Hematopoietic multipotent progenitor cell treated with erythropoietin and hydrocortisone succinate and interleukin-3 and kit ligand, for 4 days (in vitro differentiated cells): Measurements from ENCODE around the gene CMTM7.
"Not testable (repeated sequence)": the region's sequence is repeated elsewhere in the genome, so short reads cannot be mapped to it uniquely, and the experiment has no call there.

Experiments
- DNase-seq: peaks from one replicate; pipeline ENCODE4 v3.0.0-alpha.2; 2015

Gene CMTM7

DNA sequence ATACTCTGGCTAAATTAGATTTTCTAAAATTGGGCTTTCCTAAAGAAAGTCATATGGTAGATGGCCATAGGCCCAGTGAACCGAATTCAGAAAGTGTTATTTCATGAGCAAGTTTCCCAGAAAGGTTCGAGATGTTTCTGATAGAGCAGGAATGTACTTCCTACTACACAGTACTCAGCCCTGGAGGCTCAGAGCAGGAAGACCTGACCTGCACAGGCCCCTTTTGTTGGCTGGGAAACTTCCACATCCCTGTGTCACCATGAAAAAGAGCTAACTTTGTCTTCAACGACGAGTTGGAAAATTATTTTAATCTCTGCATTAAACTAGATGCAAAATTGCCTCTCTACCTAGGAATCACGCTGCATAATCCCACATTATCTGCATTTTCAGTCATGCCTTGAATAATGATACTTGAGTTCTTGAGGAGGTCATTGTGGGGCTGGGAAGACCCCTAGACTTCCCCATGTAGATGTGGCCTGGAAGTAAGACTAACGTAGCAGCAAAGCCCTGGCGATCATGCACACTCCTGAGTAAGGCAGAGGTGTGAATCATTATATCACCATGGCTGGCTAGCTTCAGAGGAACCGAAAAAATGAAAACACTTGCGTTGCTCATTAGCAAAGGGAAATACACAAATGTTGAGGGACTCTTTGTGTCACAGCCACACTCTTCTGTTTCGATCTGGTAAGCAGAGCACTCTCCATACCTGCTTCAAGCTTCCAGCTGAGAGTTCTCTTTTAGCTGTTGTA lies 47.1 kb downstream of the CMTM7 start:
- no peak for DNase-seq

GRCh38 chr3:32439421-32439820 lies 47.8 kb downstream of the CMTM7 start:
- not testable (repeated sequence) for DNase-seq

DNA sequence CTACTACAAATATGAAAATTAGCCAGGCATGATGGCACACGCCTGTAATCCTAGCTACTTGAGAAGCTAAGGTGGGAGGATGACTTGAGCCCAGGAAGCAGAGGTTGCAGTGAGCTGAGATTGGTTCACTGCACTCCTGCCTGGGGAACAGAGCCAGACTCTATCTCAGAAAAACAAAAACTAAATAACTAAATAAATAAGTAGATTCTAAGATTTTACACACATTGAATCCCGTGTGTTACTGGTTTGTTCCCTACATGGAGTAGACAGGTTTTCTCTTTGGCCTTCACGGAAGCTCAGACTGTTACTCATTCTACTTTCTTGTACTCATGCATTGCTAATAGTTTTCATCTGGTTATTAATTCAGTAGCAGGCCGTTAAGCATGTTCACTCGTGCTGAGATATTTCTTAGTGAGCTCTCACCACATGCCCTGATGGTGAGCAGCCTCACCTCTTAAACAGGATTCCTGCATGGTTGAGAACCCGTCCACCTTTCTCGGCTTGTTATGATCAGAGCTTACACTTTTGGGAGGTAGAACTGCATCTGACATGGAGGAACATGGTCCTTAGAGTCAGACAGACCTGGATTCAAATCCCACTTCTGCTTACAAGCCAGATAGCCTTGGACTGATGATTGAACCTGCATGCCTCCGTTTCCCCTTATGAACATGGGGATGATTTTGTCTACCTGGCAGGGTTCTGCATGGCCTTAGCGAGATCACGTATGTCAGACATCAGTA lies 49.1 kb downstream of the CMTM7 start:
- DNase-seq: no peak

DNA sequence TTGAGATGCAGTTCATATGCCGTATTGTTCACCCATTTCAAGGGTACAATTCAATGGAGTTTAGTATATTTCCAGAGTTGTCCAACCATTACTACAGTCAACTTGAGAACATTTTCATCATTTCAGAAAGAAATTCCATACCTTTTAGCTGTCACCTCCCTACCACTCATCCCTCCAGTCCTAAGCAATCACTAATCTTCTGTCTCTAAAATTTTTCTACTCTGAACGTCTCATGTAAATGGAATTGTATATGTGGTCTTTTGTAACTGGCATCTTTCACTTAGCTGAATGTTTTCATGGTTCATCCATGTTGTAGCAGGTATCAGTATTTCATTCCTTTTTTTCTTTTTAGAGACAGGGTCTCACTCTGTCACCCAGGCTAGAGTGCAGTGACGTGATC lies 51.1 kb downstream of the CMTM7 start:
- no peak for DNase-seq

- DNase-seq: no peak
Observed at GRCh38 chr3:32443478-32443877, 51.8 kb downstream of the CMTM7 start.

DNA sequence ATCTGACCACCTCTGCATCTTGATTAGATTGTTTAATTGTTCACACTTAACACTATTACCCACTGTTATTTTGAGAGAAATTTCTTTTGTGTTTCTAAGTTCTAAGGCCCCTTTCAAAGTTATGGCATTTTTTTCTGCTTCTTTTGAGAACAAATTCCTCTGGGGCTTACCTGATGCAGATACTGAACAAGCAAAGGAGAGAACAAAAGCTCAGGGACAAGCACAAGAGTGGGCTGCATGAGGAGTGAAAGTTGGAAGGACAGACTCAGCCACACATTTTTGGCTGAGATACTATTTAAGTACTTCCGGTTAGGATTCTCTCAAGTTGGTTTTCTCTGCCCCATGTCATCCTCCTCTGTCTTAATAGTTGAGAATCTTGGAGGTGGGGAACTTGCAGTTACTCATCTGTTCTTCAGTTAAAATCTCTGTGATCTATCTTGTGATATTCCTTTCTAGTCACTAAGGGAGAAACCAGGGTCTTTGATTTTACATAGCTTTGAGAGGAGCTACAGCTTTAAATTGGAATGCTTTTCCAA lies 56.3 kb downstream of the CMTM7 start:
- no peak for DNase-seq

- no peak for DNase-seq
Observed at GRCh38 chr3:32448686-32449474, 57.2 kb downstream of the CMTM7 start.

- no peak for DNase-seq
Observed at GRCh38 chr3:32449691-32450090, 58.0 kb downstream of the CMTM7 start.

GRCh38 chr3:32450426-32450825 lies 58.8 kb downstream of the CMTM7 start:
- DNase-seq: no peak

DNA sequence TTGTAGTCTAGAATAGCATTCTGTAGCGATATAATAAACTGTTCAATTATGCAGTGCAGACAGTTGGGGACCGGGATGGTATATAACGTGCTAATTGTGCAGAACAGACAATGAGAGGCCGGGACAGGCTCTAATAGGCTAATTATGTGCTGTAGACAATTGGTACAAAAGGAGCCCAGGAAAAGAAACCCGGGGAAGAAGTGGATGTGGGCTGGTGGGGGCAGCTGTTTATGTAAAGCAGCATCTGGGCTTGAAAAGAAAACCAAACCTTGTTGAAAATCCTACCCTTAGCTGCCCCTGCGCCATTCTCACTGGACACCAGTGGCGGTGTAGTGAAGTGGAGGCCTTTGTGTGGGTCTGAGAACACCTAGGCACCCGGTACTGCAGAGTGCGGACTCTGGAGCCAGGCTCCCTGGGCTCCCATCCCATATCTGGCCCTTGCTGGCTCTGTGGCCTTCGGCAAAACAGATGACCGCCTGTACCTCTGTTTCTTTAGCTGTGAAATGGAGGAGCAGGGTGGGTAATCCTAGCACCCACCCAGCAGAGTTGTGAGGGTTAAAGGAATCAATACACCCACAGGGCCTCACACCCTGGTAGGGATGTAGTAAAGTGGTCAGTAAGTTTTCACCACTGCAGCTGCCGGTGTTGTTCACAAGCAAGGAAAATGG lies 59.5 kb downstream of the CMTM7 start:
- no peak for DNase-seq

- DNase-seq: no peak
Observed at GRCh38 chr3:32452009-32452408, 60.4 kb downstream of the CMTM7 start.

GRCh38 chr3:32453346-32453745 lies 61.7 kb downstream of the CMTM7 start:
- no peak for DNase-seq

GRCh38 chr3:32454111-32454510 lies 62.5 kb downstream of the CMTM7 start:
- no peak for DNase-seq

GRCh38 chr3:32454731-32455608 lies 63.3 kb downstream of the CMTM7 start:
- DNase-seq: no peak

DNA sequence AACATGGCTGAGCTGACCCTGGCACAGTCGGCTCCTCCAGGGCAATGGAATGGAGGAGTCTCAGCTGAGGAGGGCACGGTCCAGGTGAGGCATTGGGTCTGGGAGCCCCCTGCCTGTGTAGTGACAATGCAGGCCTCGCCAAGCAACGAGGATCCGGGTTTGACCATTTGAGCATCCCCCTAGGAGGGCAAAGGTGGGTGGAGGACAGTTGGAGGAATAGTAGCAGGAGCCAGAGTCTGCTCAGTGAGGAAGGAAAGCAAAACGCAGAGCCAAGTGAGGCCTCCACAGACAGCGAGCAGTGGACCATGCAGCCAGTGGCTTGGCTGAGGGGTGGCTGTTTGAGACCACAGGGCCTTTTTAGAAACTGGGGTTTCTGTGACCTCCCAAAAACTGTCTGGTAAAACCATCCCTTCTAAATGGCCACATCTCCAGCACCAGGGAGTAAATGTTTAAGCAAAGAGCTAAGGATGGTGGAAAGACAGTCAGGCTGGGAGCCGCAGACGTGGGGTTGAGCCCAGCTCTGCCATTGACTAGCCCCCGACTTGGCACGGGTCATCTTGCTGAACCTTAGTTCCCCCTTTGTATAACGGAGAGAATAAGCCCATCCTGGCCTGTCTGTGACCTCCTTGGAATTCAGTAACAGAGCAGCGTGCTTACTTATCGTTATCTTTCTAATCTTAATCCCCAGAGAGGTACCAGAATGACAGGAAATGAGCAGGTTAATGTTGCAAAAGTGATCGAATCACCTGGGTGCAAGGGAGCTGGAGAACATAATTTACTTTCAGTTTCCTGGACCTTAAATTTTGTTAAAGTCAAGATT lies 64.2 kb downstream of the CMTM7 start:
- DNase-seq: no peak

- no peak for DNase-seq
Observed at GRCh38 chr3:32456429-32457130, 64.9 kb downstream of the CMTM7 start.

DNA sequence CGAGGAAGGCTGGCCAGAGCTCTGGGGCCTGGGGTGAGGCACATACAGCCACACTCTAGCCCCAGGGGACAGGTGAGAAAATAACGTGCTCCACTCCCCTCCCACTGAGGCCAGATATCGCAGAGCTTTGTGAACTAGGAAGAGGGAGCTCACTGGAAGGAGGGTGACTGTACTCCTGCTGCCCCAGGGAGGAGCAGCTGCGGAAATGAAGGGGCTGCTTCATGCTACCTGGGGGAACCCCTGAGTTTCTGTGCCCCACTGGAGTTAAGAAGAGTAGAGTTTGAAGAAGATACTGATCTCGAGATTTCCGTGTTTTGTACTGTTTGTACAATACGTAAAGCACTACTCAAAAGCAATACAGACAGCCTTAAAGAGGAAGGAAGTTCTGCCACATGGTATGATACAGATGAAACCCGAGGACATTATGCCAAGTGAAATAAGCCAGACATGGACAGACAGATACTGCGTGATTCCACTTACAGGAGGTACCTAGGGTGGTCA lies 66.4 kb downstream of the CMTM7 start:
- peak; percentile 82 for DNase-seq

- no peak for DNase-seq
Observed at GRCh38 chr3:32459450-32459849, 67.8 kb downstream of the CMTM7 start.

DNA sequence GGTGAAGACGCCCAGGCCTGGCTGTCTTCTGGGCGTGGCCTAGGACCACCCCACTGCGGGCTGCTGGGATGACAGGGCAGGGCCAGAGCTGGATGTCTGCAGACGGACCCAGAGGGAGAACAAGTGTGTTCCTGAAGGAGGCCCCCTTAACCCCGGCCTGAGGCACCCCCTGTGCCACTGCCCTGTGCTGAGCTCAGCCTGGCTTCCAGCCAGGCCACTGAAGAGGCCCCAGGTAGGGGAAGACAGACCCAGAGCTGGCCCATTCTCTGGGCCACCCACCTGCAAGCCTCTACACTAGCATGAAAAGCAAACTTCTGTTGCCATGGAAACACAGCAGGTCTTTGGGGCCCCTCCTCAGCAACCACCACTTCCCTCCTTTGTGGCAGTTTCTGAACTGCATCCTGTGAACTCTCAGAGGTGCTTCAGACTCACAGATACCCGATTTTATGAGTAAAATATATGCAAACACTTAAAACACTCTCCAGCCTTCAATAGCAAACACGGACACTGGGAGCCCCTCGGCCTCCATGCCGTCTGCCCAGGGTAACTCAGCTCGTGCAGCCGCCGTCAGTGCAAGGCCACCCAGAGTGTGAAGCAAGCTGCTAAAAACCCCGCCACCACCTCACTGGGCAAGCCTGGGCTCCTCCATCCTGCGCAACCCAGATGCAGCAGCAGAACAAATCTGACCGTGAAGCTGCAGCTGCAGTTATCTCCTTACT lies 68.5 kb downstream of the CMTM7 start:
- DNase-seq: peak; percentile 74
